ENCODE data around the gene G0S2.

GRCh38 chr1:209627027-209627731 is 48.0 kb upstream of the G0S2 start:
- TF ChIP-seq, protein P1, sequence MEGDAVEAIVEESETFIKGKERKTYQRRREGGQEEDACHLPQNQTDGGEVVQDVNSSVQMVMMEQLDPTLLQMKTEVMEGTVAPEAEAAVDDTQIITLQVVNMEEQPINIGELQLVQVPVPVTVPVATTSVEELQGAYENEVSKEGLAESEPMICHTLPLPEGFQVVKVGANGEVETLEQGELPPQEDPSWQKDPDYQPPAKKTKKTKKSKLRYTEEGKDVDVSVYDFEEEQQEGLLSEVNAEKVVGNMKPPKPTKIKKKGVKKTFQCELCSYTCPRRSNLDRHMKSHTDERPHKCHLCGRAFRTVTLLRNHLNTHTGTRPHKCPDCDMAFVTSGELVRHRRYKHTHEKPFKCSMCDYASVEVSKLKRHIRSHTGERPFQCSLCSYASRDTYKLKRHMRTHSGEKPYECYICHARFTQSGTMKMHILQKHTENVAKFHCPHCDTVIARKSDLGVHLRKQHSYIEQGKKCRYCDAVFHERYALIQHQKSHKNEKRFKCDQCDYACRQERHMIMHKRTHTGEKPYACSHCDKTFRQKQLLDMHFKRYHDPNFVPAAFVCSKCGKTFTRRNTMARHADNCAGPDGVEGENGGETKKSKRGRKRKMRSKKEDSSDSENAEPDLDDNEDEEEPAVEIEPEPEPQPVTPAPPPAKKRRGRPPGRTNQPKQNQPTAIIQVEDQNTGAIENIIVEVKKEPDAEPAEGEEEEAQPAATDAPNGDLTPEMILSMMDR (IDR thresholded peaks at IDR 0.05): no peak
- no peak for TF ChIP-seq POLR2A (IDR thresholded peaks at IDR 0.05)
